Pons (tissue), 1 donor: ENCODE data around the gene REEP6.
A peak's percentile ranks its signal among the peaks of the same experiment; 100 is the strongest.

Experiments used
- DNase-seq: peaks from one replicate; pipeline ENCODE4 v3.0.0-alpha.2; 2016; ENCODE audit warnings: low spot score

The REEP6 gene

DNA sequence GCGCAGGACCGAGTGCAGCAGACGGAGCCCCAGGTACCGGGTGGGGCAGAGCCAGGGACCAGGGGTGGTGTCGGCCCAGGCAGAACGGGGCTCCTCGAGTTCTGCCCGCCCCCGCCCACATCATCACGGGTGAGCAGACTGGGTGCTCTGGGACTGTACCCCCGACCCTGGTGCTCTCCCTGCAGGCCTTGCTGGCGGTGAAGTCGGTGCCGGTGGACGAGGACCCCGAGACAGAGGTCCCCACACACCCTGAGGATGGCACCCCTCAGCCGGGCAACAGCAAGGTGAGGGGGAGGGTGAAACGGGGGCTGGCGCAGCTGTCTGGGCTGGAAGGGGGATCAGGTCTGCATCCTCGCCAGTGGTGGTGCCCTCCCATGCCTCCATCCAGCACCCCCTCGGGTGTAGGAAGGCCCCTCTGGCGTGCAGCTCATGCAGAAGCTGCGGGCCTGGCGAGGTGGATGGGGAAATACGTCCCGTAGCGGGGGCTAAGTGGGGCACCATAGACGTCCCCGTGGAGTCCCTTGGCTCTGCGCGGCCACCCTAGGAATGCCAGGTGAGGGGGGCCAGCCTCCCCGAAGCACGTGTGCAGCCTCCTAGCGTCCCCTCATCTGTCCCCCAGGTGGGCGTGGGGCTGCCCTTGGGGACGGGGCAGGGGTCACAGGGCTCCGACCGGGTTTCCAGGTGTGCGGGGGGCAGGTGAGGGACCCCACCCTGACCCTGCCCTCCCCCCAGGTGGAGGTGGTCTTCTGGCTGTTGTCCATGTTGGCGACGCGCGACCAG is 34.7 kb upstream of the REEP6 start:
- no peak for DNase-seq

DNA sequence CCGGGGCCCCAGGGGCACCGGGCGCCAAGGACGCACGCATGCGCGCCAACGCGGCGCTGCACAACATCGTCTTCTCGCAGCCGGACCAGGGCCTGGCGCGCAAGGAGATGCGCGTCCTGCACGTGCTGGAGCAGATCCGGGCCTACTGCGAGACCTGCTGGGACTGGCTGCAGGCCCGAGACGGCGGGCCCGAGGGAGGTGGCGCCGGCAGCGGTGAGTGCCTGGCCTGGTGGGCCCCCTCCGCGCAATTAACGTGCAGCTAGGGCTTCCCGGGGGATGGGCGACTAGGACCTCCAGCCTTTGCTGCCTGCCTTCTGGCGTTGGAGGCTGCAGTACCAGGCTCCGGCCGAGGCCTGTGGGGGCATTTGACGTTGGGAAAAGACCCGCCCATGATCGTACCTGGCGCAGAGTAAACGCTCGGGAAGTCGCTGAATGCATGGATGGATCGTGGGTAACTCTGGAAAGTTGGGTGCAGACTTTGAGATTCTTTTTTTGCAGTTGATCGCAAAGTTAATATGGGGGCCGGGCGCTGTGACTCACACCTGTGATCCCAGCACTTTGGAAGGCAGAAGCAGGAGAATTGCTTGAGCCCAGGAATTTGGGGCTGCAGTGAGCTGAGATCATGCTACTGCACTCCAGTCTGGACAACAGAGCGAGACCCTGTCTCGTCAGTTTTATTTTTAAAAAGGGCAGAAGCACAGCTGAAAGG is 33.8 kb upstream of the REEP6 start:
- DNase-seq = no peak

DNA sequence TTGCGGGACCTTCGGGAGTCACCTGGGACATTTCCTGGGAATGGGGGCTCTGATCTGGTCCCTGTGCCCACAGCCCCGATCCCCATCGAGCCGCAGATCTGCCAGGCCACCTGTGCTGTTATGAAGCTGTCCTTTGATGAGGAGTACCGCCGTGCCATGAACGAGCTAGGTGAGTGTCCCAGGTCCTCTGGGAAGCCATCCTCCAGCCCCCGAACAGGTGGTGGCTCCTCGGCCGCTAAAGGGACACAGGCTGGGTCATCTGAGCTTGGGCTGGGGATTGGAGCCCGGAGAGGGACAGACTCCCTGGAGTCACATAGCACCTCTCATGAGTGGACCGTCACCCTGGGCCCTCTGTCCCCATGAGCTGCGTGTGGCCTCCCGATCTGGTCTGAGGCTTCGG is 33.1 kb upstream of the REEP6 start:
- DNase-seq = no peak

DNA sequence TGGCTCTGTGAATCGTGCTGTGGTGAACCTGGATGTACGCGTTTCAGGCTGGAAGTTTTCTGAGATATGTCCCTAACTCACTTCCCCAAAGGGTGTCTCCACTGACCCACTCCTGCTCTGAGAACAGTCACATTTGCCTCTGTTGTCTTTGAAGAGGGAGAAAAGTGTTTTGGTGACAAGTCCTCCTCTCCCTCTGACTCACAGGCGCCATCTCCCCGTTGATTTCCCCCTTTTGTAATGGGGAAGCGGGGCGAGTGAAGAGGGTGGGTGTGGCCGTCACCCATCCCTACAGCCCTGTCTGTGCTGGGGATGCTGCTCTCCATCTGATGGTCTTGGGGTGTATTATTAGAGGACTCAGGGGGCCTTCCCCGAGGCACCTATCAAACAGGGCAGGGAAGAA is 31.5 kb upstream of the REEP6 start:
- no peak for DNase-seq

DNA sequence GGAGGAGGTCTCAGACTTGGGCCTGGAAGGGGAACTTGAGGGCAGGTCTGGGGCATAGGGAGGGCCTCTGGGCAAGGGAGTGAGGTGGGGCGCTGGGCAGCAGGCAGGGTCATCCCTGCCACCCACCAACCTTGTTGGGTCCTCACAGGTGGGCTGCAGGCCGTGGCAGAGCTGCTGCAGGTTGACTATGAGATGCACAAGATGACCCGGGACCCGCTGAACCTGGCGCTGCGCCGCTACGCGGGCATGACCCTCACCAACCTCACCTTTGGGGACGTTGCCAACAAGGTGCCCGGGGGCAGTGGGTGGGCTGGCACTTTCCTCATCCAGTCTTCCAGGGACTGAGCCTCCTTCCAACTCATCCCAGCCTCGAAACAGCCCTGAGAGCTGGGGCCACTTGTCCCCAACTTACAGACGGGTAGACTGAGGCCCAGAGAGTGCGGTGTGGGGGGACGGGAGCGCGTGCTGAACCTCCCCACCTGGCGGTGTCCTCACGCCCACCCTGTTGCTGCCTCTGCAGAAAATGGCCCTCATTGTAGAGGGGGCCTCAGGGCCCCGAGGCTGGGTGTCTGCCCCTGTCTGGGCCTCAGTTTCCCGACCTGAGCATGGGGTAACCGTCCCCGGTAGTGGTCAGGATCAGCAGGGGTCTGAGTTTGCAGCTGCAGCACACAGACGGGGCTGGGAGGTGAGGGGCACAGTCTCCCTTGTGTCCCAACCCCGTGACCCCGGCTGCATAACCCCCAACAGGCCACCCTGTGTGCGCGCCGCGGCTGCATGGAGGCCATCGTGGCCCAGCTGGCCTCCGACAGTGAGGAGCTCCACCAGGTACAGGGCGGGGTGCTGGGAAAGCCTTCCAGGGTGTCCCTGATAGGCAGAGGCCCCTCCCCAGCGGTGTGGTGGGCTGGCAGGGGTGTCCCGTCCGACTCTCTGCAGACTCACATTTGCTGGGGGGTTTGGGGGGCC is 30.7 kb upstream of the REEP6 start:
- DNase-seq = no peak

DNA sequence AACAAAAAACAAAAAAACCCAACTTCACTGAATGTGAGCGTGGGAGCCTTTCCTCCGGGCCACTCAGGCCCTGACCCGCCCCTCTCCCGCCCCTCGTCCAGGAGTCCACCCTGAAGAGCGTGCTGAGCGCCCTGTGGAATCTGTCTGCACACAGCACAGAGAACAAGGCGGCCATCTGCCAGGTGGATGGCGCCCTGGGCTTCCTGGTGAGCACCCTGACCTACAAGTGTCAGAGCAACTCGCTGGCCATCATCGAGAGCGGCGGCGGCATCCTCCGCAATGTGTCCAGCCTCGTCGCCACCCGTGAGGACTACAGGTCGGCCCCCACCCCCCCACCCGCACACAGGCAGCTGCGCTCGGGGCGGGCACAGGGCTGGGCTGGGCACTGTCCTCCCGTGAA is 29.1 kb upstream of the REEP6 start:
- DNase-seq = no peak

DNA sequence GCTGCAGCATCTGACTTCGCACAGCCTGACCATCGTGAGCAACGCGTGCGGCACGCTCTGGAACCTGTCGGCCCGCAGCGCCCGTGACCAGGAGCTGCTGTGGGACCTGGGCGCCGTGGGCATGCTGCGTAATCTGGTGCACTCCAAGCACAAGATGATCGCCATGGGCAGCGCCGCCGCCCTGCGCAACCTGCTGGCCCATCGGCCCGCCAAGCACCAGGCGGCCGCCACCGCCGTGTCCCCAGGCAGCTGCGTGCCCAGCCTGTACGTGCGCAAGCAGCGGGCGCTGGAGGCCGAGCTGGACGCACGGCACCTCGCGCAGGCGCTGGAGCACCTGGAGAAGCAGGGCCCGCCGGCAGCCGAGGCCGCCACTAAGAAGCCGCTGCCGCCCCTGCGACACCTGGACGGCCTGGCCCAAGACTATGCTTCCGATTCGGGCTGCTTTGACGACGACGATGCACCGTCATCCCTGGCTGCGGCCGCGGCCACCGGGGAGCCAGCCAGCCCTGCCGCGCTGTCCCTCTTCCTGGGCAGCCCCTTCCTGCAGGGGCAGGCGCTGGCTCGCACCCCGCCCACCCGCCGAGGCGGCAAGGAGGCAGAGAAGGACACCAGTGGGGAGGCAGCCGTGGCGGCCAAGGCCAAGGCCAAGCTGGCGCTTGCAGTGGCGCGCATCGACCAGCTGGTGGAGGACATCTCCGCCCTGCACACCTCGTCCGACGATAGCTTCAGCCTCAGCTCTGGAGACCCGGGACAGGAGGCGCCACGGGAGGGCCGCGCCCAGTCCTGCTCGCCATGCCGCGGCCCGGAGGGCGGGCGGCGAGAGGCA is 25.6 kb upstream of the REEP6 start:
- no peak for DNase-seq

DNA sequence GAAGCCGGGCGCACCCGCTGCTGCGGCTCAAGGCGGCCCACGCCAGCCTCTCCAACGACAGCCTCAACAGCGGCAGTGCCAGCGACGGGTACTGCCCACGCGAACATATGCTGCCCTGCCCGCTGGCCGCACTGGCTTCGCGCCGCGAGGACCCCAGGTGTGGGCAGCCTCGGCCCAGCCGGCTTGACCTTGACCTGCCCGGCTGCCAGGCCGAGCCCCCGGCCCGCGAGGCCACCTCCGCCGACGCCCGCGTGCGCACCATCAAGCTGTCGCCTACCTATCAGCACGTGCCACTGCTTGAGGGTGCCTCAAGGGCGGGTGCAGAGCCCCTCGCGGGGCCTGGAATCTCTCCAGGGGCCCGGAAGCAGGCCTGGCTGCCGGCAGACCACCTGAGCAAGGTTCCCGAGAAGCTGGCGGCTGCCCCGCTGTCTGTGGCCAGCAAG is 24.9 kb upstream of the REEP6 start:
- no peak for DNase-seq

DNA sequence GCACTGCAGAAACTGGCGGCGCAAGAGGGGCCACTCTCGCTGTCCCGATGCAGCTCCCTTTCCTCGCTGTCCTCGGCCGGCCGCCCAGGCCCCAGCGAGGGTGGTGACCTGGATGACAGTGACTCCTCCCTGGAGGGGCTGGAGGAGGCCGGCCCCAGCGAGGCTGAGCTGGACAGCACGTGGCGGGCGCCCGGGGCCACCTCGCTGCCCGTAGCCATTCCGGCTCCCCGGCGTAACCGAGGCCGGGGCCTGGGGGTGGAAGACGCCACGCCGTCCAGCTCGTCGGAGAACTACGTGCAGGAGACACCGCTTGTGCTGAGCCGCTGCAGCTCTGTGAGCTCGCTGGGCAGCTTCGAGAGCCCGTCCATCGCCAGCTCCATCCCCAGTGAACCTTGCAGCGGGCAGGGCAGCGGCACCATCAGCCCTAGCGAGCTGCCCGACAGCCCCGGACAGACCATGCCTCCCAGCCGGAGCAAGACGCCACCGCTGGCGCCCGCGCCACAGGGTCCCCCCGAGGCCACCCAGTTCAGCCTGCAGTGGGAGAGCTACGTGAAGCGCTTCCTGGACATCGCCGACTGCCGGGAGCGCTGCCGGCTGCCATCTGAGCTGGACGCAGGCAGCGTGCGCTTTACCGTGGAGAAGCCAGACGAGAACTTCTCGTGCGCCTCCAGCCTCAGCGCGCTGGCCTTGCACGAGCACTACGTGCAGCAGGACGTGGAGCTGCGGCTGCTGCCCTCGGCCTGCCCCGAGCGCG is 24.3 kb upstream of the REEP6 start:
- no peak for DNase-seq

DNA sequence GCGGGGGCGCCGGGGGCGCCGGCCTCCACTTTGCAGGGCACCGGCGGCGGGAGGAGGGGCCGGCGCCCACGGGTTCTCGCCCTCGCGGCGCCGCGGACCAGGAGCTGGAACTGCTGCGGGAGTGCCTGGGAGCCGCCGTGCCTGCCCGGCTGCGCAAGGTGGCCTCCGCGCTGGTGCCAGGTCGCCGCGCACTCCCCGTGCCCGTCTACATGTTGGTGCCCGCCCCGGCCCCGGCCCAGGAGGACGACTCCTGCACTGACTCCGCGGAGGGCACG is 23.8 kb upstream of the REEP6 start:
- no peak for DNase-seq

DNA sequence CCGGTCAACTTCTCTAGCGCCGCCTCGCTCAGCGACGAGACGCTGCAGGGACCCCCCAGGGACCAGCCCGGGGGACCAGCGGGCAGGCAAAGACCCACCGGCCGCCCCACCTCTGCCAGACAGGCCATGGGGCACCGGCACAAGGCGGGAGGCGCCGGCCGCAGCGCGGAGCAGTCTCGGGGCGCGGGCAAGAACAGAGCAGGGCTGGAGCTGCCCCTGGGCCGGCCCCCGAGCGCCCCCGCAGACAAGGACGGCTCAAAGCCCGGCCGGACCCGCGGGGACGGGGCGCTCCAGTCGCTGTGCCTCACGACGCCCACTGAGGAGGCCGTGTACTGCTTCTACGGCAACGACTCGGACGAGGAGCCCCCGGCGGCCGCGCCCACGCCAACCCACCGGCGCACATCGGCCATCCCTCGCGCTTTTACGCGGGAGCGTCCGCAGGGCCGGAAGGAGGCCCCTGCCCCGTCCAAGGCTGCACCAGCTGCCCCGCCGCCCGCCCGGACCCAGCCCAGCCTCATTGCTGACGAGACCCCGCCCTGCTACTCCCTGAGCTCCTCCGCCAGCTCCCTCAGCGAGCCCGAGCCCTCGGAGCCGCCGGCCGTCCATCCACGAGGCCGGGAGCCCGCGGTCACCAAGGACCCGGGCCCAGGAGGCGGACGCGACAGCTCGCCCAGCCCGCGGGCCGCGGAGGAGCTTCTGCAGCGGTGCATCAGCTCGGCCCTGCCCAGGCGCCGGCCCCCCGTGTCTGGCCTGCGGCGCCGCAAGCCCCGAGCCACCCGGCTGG is 23.3 kb upstream of the REEP6 start:
- no peak for DNase-seq

DNA sequence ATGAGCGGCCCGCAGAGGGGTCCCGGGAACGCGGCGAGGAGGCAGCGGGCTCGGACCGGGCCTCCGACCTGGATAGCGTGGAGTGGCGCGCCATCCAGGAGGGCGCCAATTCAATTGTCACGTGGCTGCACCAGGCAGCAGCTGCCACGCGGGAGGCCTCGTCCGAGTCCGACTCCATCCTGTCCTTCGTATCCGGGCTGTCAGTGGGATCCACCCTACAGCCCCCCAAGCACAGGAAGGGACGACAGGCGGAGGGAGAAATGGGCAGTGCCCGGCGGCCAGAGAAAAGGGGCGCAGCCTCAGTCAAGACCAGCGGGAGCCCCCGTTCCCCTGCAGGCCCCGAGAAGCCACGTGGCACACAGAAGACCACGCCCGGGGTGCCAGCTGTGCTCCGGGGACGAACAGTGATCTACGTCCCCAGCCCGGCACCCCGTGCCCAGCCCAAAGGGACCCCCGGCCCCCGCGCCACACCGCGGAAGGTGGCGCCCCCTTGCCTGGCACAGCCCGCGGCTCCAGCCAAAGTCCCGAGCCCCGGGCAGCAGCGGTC is 22.6 kb upstream of the REEP6 start:
- DNase-seq = no peak

DNA sequence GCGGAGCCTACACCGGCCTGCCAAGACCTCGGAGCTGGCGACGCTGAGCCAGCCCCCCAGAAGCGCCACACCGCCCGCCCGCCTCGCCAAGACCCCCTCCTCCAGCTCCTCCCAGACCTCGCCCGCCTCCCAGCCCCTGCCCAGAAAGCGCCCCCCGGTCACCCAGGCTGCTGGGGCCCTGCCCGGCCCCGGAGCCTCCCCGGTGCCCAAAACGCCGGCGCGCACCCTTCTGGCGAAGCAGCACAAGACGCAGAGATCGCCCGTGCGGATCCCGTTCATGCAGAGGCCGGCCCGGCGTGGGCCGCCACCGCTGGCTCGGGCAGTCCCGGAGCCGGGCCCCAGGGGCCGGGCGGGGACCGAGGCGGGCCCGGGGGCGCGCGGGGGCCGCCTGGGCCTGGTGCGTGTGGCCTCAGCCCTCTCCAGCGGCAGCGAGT is 22.1 kb upstream of the REEP6 start:
- no peak for DNase-seq

DNA sequence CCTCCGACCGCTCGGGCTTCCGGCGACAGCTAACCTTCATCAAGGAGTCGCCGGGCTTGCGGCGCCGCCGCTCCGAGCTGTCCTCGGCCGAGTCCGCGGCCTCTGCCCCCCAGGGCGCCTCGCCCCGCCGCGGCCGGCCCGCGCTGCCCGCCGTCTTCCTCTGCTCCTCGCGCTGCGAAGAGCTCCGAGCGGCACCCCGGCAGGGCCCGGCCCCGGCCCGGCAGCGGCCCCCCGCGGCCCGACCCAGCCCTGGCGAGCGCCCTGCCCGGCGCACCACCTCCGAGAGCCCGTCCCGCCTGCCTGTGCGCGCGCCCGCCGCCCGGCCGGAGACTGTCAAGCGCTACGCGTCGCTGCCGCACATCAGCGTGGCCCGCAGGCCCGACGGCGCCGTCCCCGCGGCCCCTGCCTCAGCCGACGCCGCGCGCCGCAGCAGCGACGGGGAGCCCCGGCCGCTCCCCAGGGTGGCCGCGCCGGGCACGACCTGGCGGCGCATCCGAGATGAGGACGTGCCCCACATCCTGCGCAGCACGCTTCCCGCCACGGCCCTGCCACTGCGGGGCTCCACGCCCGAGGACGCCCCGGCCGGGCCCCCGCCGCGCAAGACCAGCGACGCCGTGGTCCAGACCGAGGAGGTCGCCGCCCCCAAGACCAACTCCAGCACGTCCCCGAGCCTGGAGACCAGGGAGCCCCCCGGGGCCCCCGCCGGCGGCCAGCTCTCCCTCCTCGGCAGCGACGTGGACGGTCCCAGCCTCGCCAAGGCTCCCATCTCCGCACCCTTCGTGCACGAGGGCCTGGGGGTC is 21.5 kb upstream of the REEP6 start:
- DNase-seq = no peak

DNA sequence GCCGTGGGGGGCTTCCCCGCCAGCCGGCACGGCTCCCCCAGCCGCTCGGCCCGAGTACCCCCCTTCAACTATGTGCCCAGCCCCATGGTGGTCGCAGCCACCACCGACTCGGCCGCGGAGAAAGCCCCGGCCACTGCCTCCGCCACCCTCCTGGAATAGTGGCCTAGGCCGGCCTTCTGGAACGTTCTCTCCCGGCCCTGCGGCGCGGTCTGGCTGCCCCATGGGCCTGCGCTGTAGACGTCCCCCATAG is 21.0 kb upstream of the REEP6 start:
- no peak for DNase-seq

DNA sequence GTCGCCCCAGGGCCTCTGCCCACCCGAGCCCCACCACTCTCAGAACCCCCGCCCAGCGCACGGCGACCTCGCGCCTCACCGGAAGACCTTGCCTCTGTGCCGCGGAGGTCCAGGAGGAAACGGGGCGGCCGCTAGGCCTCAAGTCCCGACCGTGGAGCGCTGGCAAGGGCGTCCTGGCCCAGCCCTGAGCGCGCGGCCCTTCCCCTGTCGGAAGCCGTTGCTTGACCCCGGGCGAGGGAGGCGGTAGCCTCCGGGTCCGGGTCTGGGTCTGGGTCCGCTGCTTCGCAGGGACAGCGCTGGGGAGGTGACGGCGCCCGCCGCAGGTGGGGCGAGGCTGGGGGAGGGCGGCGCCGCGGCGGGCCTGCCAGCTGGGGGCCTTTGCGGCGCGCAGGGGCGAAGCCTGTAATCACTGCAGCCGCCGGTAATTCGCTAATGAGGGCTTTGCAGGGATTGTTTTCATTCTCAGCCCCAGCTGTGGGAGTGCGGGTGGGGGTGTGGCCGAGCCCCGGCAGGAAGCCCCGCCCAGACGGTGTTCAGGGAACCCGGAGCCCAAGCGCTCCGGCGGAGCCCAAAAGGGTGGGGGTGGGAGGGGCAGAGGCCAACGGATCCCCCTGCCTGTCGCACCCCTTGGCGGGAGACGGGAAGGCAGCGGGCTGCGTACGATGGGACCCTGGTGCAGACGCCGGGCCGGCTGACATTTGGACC is 20.5 kb upstream of the REEP6 start:
- DNase-seq = no peak

DNA sequence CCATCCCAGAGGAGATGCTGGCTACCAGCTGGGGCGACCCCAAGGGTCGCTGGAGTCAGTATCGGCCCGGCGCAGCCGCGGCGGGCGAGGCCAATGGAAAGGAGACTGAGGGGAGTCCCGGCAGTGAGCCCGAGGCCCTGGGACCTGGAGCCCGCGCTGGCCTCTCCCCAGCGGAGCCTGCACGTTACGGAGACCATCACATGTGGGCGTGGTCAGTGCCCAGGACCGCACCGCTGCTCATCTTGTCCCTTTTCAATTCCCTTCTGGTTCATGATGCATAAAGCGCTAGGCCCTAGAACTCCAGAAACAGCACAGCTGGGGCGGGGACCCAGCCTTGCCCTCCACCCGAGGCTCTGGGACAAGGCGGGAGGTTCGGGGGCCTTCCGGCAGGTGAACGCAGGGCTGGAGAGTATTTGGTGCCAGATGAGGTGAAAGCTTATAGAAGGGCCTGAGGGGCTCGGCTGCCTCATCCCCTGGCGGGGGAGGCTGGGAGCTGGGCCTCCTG is 19.9 kb upstream of the REEP6 start:
- DNase-seq = no peak

DNA sequence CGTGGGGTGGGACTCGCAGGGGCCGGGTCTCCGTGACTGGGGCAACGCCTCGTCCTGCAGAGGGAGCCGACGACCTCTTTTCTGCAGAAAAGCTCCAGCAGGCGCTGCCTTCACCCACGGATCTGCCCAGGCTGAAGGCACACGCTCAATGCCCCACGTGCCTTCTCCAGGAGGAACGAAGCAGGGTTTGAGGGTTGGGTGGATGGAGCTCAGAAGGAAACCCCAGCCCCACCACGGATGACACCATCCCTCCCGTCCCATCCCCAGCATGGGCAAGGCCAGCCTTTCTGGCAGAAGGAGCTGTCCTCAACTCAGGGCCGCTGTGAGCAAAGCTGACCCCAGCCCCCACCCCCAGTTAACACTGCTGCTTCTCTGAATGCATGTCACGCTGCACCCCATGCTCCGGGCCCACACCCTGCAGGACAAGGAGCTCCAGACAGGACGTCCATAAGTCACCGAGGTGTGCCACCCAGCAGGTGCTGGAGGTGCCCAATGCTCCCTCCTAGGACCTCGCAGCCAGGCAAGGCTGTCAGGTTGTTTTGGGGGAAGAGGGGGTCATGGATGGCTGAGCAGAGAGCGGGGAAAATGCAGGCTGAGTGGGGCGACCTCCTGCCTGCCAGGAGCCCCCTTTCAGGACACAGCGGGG is 19.3 kb upstream of the REEP6 start:
- peak; percentile 42 for DNase-seq
